ENCODE measurements around the gene POLA2.

Gene POLA2

GRCh38 chr11:65334696-65335295 is 73.0 kb downstream of the POLA2 start:
- DNase-seq (ENCODE audit: low read depth) = no peak

DNA sequence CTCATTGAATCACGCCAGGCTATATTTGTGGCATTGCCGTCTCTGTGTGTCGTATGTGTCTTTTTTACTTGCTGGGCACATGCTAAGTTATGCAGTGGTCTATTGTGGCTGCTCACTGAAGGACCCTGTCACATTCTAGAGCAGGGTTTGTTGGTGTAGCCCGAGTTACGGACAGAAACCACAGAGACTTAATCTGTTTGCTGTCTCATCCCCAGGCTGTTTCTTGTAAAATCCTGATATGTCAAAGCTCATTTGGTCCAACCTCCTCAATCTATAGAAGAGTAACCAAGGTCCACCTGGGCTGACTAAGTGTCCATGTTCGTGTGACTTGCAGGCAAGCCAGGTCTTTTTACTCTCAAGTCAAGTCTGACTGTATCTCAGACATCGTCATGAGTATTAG is 76.9 kb downstream of the POLA2 start:
- no peak for DNase-seq (ENCODE audit: low read depth)

DNA sequence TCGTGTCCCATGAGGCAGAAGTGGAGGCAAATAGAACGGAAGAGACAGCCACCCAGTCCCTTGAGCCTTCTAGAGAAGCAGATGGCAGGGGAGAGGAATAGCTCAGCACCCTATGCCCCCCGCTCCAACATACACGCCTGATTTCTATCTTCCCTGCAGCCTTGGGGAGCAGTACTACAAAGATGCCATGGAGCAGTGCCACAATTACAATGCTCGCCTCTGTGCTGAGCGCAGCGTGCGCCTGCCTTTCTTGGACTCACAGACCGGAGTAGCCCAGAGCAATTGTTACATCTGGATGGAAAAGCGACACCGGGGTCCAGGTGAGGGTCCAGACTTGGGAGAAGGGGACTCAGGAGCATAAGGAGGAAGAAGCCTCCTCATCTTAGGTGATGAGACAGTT is 78.5 kb downstream of the POLA2 start:
- DNase-seq (ENCODE audit: low read depth) = no peak

- no peak for DNase-seq (ENCODE audit: low read depth)
Measured at GRCh38 chr11:65341856-65342255, 80.1 kb downstream of the POLA2 start.

Measured in activated T-helper 1 cell treated with Interleukin-2 at 50 U/mL for 16 hours (primary cell).